CD1c-positive myeloid dendritic cell (primary cell): ENCODE results near the gene LINGO3.
"Not testable (repeated sequence)": the region's sequence is repeated elsewhere in the genome, so short reads cannot be mapped to it uniquely, and the experiment has no call there.

Source experiments
- DNase-seq: peaks from one replicate; pipeline ENCODE4 v3.0.0-alpha.2; 2016; ENCODE audit errors: extremely low spot score

LINGO3 gene

GRCh38 chr19:2308114-2308556 lies at the start of gene LINGO3:
Gene LINGO3, minus strand, starts transcription at chr19:2308154. Its CDS starts 16,378 bp downstream, at chr19:2291776.
- no peak for DNase-seq

GRCh38 chr19:2356036-2356646 lies 48.2 kb upstream of the LINGO3 start:
- no peak for DNase-seq

- DNase-seq = no peak
Observed at GRCh38 chr19:2355168-2356035, 47.4 kb upstream of the LINGO3 start.

- DNase-seq = no peak
Observed at GRCh38 chr19:2354670-2355069, 46.7 kb upstream of the LINGO3 start.

- no peak for DNase-seq
Observed at GRCh38 chr19:2353887-2354592, 46.1 kb upstream of the LINGO3 start.

GRCh38 chr19:2353159-2353886 lies 45.4 kb upstream of the LINGO3 start:
- DNase-seq = no peak

GRCh38 chr19:2352121-2352520 lies 44.2 kb upstream of the LINGO3 start:
- no peak for DNase-seq

- DNase-seq = no peak
Observed at GRCh38 chr19:2351591-2351990, 43.6 kb upstream of the LINGO3 start.

- no peak for DNase-seq
Observed at GRCh38 chr19:2350656-2351055, 42.7 kb upstream of the LINGO3 start.

GRCh38 chr19:2349818-2350217 lies 41.9 kb upstream of the LINGO3 start:
- DNase-seq = not testable (repeated sequence)

- no peak for DNase-seq
Observed at GRCh38 chr19:2345794-2346663, 38.1 kb upstream of the LINGO3 start.

GRCh38 chr19:2345076-2345475 lies 37.1 kb upstream of the LINGO3 start:
- DNase-seq = no peak

- no peak for DNase-seq
Observed at GRCh38 chr19:2344381-2344870, 36.5 kb upstream of the LINGO3 start.

GRCh38 chr19:2343289-2343982 lies 35.5 kb upstream of the LINGO3 start:
- DNase-seq = no peak

GRCh38 chr19:2342656-2343288 lies 34.8 kb upstream of the LINGO3 start:
- no peak for DNase-seq

GRCh38 chr19:2341982-2342381 lies 34.0 kb upstream of the LINGO3 start:
- no peak for DNase-seq

GRCh38 chr19:2341244-2341751 lies 33.3 kb upstream of the LINGO3 start:
- DNase-seq = no peak

- DNase-seq = no peak
Observed at GRCh38 chr19:2340496-2341243, 32.7 kb upstream of the LINGO3 start.
